ENCODE measurements around the gene ITK.

ITK gene

DNA sequence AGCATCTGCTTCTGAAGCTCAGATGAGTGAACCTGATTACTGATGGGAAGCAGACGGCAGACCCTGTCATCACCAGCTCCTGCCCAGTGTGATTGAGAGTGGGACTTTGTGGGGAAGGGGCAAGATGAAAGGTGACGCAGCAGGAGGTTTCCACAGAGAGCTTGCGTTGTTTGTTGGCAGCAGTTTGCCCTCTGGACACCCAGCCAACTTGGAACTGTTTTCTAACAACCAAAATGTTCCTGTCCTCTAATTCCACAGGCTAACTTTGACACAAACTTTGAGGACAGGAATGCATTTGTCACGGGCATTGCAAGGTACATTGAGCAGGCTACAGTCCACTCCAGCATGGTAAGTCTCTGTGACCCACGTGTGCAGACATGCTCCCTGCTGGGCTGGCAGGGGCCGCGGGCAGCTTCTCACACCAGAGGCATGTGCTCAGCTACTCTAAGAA, 106.1 kb downstream of the ITK start:
- peaks cover 61% of the 10 kb centered on the region for H3K4me1 Mint-ChIP-seq
- no peak for ATAC-seq
- no peaks in the 10 kb centered on the region for H3K27me3 Mint-ChIP-seq
- H3K36me3 Mint-ChIP-seq, result peaks cover 70% of the 10 kb centered on the region
- H3K9me3 Mint-ChIP-seq, result peaks cover 5% of the 10 kb centered on the region
- H3K4me3 Mint-ChIP-seq, result no peak overlapping the region
- H3K27ac Mint-ChIP-seq, result no peak overlapping the region

GRCh38 chr5:157288405-157289163, 107.9 kb downstream of the ITK start:
- Mint-ChIP-seq H3K27me3 (no peaks in the 10 kb centered on the region), H3K27ac (no peak overlapping the region), H3K4me1 (peaks cover 45% of the 10 kb centered on the region), H3K36me3 (peaks cover 74% of the 10 kb centered on the region), H3K9me3 (peaks cover 5% of the 10 kb centered on the region), H3K4me3 (no peak overlapping the region)
- ATAC-seq, result no peak

- H3K36me3 Mint-ChIP-seq, result peaks cover 78% of the 10 kb centered on the region
- no peak overlapping the region for H3K4me3 Mint-ChIP-seq
- H3K27ac Mint-ChIP-seq, result no peak overlapping the region
- peaks cover 38% of the 10 kb centered on the region for H3K4me1 Mint-ChIP-seq
- H3K27me3 Mint-ChIP-seq, result no peaks in the 10 kb centered on the region
- ATAC-seq, result no peak
- peaks cover 5% of the 10 kb centered on the region for H3K9me3 Mint-ChIP-seq
Observed at GRCh38 chr5:157289164-157289819, 108.7 kb downstream of the ITK start.

DNA sequence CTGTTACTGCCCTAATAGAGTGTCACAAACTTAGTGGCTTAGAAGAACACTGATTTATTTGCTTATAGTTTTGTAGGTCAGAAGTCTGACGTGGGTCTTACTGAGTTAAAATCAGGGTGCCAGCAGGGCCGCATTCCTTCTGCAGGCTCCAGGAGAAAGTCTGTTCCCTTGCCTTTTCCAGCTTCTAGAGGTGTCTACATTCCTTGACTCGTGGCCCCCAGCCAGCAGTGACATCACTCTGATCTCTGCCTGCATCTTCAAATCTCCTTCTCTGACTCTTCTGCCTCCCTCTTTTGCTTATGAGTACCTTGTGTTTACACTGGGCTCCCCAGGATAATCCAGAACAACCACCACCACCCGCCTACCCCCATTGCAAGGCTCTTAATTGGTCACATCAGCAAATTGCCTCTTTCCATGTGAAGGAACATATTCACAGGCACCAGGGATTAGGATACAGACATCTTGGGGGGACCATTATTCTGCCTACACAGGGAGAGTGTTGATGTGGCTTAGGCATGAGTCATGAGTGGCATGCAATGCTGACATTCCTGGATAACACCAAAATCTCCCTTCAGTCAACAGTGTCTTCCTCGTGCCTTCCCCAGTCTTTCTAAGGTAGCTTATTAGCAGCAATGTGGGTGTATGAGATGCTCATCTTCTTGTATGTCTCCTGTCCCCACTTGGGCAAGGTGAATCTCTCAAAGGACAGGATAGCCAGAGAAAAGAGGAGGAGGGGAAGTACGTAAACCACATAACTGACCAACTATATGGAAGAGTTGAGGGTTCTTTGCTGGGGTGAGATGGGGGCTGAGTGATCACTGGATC, 109.7 kb downstream of the ITK start:
- peak; percentile 32 for ATAC-seq
- Mint-ChIP-seq H3K36me3 (peaks cover 82% of the 10 kb centered on the region), H3K4me1 (peaks cover 27% of the 10 kb centered on the region), H3K27me3 (no peaks in the 10 kb centered on the region), H3K27ac (peak overlapping the region; percentile 70), H3K4me3 (no peak overlapping the region), H3K9me3 (peaks cover 5% of the 10 kb centered on the region)

DNA sequence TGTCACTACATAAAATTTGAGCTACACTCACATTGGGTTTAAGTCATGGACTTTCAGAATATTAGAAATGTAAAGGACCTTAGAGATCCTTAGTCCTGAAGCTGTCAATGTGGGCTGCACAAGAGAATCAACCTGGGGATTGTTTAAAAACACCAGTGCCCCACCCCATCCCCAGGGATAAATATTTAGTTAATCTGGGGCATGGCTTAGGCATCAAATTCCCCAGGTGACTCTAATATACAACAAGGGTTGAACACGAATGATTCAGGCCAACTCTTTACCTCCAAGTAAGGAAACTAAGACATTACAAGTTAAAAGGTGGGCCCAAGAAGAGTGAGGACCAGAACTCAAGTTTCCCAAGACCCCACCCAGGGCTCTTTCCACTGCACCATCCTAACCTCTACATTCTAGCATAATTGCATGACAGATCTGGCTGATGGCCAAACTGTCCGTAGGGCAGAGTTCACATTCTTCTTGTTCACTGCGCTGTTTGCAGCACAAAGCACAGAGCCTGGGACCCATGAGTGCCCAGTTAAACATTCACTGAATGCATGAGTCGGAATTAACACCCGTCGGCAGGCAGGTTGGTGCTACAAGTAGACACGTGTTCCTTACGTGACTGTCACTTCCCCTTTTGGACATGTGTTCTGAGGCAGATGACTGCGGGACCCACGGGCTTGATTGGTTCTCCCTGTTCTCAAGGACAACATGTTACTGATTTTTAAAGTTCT, 110.5 kb downstream of the ITK start:
- Mint-ChIP-seq H3K9me3 (peaks cover 5% of the 10 kb centered on the region), H3K36me3 (peaks cover 85% of the 10 kb centered on the region), H3K27ac (peak overlapping the region; percentile 70), H3K4me1 (peaks cover 31% of the 10 kb centered on the region), H3K27me3 (no peaks in the 10 kb centered on the region), H3K4me3 (no peak overlapping the region)
- peak; percentile 96 for ATAC-seq

DNA sequence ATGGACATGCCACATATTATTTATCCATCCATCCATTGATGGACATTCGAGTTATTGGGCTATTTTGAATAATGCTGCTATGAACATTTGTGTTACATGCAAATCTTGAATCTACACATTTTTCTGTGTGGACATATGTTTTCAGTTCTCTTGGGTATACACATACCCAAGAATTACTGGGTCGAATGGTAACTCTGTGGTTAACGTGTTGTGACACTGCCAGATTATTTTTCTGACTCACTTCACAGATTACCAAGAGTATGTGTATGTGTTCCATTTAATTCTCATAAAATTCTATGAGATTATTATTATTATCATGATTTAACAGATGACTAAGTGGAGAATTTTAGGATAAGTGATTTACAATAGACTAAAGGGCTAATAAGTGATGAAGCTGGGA, 112.0 kb downstream of the ITK start:
- Mint-ChIP-seq H3K4me1 (peaks cover 31% of the 10 kb centered on the region), H3K27ac (no peak overlapping the region), H3K9me3 (peaks cover 5% of the 10 kb centered on the region), H3K27me3 (no peaks in the 10 kb centered on the region), H3K4me3 (no peak overlapping the region), H3K36me3 (peaks cover 85% of the 10 kb centered on the region)
- ATAC-seq, result no peak

DNA sequence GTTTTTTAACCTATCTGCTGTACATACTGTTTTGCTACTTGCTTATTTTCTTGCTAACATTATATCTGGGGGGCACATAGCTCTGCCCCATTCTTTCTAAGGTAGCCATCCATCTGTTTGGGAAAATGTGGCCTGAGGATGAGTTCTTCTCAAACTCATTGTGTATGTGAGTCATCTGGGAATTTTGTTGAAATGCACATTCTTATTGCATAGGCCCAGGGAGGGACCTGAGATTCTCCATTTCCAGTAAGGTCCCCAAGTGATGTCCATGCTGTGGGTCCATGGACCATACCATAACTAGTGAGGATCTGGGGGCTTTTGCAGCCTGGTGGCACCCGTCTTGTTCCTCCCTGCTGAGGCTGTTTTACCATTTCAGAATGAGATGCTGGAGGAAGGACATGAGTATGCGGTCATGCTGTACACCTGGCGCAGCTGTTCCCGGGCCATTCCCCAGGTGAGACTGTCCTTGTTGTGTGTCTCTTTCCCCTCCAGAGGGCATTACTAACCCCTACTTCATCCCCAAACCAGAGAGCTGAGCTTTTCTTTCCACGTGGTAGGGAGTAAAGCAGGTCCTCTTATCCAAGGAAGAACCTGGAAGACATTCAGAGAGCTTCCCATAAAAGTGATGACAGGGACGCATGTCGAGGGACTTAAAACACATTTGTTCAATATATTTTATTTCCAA, 113.9 kb downstream of the ITK start:
- Mint-ChIP-seq H3K36me3 (peaks cover 85% of the 10 kb centered on the region), H3K4me3 (no peak overlapping the region), H3K27ac (peak overlapping the region; percentile 32), H3K9me3 (peaks cover 5% of the 10 kb centered on the region), H3K4me1 (peaks cover 31% of the 10 kb centered on the region), H3K27me3 (no peaks in the 10 kb centered on the region)
- ATAC-seq, result no peak

- Mint-ChIP-seq H3K36me3 (peaks cover 83% of the 10 kb centered on the region), H3K4me1 (peaks cover 24% of the 10 kb centered on the region), H3K27me3 (no peaks in the 10 kb centered on the region), H3K4me3 (no peak overlapping the region), H3K9me3 (peaks cover 5% of the 10 kb centered on the region), H3K27ac (peak overlapping the region; percentile 76)
- ATAC-seq, result no peak
Observed at GRCh38 chr5:157295247-157295646, 114.6 kb downstream of the ITK start.

- Mint-ChIP-seq H3K27ac (no peak overlapping the region), H3K36me3 (peaks cover 77% of the 10 kb centered on the region), H3K27me3 (no peaks in the 10 kb centered on the region), H3K4me1 (peaks cover 9% of the 10 kb centered on the region), H3K9me3 (no peaks in the 10 kb centered on the region), H3K4me3 (no peak overlapping the region)
- ATAC-seq, result no peak
Observed at GRCh38 chr5:157300564-157300963, 119.9 kb downstream of the ITK start.

- peaks cover 9% of the 10 kb centered on the region for H3K4me1 Mint-ChIP-seq
- ATAC-seq, result no peak
- no peak overlapping the region for H3K27ac Mint-ChIP-seq
- H3K36me3 Mint-ChIP-seq, result peaks cover 77% of the 10 kb centered on the region
- no peaks in the 10 kb centered on the region for H3K9me3 Mint-ChIP-seq
- H3K4me3 Mint-ChIP-seq, result no peak overlapping the region
- H3K27me3 Mint-ChIP-seq, result no peaks in the 10 kb centered on the region
Observed at GRCh38 chr5:157301066-157301465, 120.4 kb downstream of the ITK start.

DNA sequence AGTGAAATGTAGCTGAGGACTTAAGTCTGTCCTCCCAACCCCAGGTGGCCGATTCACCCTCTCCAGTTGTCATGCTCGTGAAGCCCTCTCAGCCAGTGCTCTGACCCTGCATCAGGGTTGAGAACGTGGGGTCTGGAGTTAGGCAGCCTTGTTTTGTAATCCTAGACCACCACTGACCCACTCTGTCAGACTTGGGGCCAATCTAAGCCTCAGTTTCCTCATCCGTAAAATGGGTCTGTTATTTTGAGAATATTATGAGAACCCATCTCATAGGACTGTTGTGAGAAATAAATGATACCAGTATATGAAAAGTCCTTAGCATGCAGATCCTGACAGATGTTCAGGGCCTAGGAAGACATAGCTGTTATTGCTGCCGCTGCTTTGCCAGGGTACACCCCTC, 122.4 kb downstream of the ITK start:
- Mint-ChIP-seq H3K4me1 (peaks cover 29% of the 10 kb centered on the region), H3K27ac (peak overlapping the region; percentile 31), H3K9me3 (peaks cover 2% of the 10 kb centered on the region), H3K4me3 (no peak overlapping the region), H3K36me3 (peaks cover 77% of the 10 kb centered on the region), H3K27me3 (no peaks in the 10 kb centered on the region)
- ATAC-seq, result no peak

GRCh38 chr5:157303667-157304327, 123.2 kb downstream of the ITK start:
- peaks cover 2% of the 10 kb centered on the region for H3K9me3 Mint-ChIP-seq
- H3K27ac Mint-ChIP-seq, result peak overlapping the region; percentile 31
- H3K4me1 Mint-ChIP-seq, result peaks cover 36% of the 10 kb centered on the region
- H3K4me3 Mint-ChIP-seq, result no peak overlapping the region
- H3K27me3 Mint-ChIP-seq, result no peaks in the 10 kb centered on the region
- H3K36me3 Mint-ChIP-seq, result peaks cover 70% of the 10 kb centered on the region
- no peak for ATAC-seq
